ENCODE results near the gene TSPAN10. TPM values are rescaled to one million over a fixed set of nuclear protein-coding genes. Genes with fewer than 3 reads are reported as not detected.
"Not testable (repeated sequence)": the region's sequence is repeated elsewhere in the genome, so short reads cannot be mapped to it uniquely, and the experiment has no call there.

Gene TSPAN10
- total RNA-seq, 1 donor from 2014 or later, result 0.26 TPM

GRCh38 chr17:81660441-81660840 lies 23.4 kb downstream of the TSPAN10 start:
- no peak for DNase-seq (ENCODE audit: low read depth, low spot score)

GRCh38 chr17:81662002-81662401 lies 25.0 kb downstream of the TSPAN10 start:
- no peak for DNase-seq (ENCODE audit: low read depth, low spot score)

GRCh38 chr17:81664051-81664470 lies 27.1 kb downstream of the TSPAN10 start:
- DNase-seq (ENCODE audit: low read depth, low spot score), result no peak

DNA sequence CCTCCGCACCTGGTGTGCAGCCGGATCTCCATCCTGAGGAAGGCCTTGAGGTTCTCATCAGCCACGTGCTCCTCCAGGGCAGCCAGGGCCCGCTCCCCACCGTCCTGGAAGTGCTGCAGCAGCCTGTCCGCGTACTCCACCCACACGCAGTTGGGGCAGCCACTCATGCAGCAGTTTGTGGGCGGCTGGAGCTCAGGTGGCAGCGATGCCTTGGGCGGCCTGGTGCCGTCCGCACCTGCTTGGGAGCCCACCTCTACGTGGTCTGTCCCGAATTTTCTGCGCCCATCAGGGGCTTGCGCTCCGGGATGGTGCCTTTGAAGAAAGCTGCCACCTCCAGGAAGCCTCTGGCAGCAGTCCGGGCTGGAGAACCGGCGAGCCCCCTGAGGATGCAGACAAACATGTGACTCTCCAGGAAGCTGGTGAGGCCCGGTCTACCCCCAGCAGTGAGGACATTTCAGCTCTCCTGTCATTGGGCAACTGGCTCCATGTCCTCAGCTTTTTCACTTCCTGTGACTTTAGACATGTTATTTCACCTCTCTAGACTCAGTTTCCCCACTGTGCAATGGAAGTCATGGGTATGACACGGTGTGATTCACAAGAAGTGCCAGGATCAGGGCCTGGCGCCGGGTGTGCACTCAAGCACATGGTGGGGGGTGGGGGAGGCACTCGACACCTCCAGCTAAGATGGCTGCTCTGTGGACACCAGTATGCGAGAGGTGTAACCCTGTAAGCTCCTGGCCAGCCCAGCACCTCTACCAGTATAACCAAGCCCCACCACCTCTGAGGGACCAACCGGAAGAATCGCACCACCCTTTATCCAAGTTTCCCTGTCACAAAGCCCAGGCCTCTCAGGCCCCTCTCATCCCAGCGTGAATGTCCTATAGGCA lies 28.5 kb downstream of the TSPAN10 start:
- DNase-seq (ENCODE audit: low read depth, low spot score), result no peak

GRCh38 chr17:81666092-81666341 lies 29.0 kb downstream of the TSPAN10 start:
- no peak for DNase-seq (ENCODE audit: low read depth, low spot score)

- DNase-seq (ENCODE audit: low read depth, low spot score), result peak; percentile 91
These were observed 29.6 kb downstream of the TSPAN10 start, which contains the start of the genes CCDC137 and OXLD1 for GRCh38 chr17:81666342-81667191. CCDC137 (plus strand) TSS chr17:81666737; CDS start chr17:81666767, 30 bp downstream. OXLD1 (minus strand) TSS chr17:81666605; CDS start chr17:81666577, 28 bp downstream.

DNA sequence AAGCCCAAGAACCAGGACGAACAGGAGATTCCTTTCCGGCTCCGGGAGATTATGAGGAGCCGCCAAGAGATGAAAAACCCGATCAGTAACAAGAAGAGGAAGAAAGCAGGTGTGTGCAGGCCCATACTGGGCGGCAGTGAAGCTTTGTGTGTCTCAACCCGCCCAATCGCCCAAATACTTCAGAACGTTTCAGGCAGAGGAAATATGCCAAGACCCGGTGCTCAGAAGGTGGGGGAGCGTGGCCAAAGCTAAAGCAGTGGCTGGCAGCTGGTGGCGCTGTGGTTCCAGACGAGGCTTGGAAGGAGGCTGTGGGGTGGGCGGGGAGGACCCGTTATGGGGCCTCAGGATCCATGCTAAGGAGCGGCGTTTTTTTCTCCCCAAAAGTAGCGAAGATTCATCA lies 30.8 kb downstream of the TSPAN10 start:
- DNase-seq (ENCODE audit: low read depth, low spot score), result no peak

DNA sequence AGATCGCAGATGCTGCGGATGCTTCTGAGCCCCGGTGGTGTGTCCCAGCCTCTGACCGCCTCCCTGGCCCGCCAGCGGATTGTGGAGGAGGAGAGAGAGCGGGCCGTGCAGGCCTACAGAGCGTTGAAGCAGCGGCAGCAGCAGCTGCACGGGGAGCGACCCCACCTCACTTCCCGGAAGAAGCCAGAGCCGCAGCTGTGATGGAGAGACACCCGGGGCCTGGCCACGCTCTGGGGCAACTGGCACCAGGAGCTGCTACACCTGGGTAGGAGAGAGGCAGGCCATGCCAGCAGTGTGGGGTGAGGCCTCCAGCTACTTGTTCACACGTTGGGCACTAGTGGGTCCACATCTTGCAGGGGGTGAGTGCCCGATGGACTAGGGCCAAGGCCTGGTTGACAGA lies 35.5 kb downstream of the TSPAN10 start:
- DNase-seq (ENCODE audit: low read depth, low spot score), result no peak

- no peak for DNase-seq (ENCODE audit: low read depth, low spot score)
These were observed 36.0 kb downstream of the TSPAN10 start for GRCh38 chr17:81672954-81673353.

- no peak for DNase-seq (ENCODE audit: low read depth, low spot score)
These were observed 36.7 kb downstream of the TSPAN10 start for GRCh38 chr17:81673561-81674258.

- DNase-seq (ENCODE audit: low read depth, low spot score), result not testable (repeated sequence)
These were observed 38.7 kb downstream of the TSPAN10 start for GRCh38 chr17:81675515-81676221.

GRCh38 chr17:81676906-81677305 lies 39.9 kb downstream of the TSPAN10 start:
- DNase-seq (ENCODE audit: low read depth, low spot score), result no peak

- DNase-seq (ENCODE audit: low read depth, low spot score), result no peak
These were observed 43.2 kb downstream of the TSPAN10 start for GRCh38 chr17:81680150-81680549.

GRCh38 chr17:81681672-81682071 lies 44.7 kb downstream of the TSPAN10 start:
- no peak for DNase-seq (ENCODE audit: low read depth, low spot score)

DNA sequence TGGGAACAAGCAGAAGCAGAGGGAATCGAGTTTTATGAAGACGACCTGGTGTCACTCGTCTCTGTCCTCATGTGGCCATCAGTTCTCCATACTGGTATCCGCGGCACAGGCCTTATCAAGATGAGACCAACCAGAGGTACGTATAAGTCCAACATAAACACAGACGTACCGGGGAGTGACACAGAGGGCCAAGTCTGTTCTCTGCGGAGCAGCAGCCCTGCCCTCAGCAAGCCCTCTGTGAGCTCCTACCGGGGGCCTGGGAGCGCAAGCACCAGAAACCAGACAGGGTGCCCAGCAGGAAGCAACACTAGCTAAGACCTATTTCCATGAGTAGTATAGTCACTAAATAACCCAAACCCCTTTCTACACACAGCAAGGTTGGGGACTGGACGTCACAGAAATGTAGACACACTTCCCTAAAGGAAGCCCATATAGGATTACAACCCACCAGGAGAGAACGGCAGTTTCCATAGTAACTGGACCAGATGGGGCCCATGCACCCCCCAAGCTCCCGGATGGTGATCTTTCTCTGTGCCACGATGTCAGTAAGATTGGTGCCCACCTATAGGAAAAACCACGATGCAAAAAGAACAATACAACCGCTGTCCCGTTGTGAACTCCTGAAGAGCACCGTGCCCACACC lies 45.7 kb downstream of the TSPAN10 start:
- DNase-seq (ENCODE audit: low read depth, low spot score), result no peak

DNA sequence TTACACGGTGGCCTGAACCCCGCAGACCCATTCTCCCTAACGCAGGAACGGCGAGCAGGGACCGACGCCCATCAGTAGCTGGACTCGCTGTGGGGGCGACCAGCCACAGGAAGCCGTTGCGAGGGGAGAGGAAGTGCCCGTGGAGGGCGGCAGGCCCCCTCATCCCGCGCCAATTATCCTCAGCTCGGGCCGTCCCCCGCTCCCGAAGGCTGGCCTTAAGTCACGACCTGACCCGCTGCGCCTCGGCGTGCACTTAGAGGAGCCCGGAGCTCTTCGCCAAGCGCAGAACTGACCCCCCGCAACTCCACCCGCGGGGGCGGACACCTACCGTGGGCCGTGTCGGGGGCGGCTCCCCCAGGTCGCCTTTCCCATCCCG lies 46.2 kb downstream of the TSPAN10 start:
- DNase-seq (ENCODE audit: low read depth, low spot score), result no peak

- peak; percentile 96 for DNase-seq (ENCODE audit: low read depth, low spot score)
These were observed 46.8 kb downstream of the TSPAN10 start, which contains the start of the genes ARL16 and HGS for GRCh38 chr17:81683584-81684441. ARL16 (minus strand) TSS chr17:81683797; CDS start chr17:81683753, 44 bp downstream. HGS (plus strand) TSS chr17:81684011; CDS start chr17:81684067, 56 bp downstream.

GRCh38 chr17:81684442-81684911 lies 47.5 kb downstream of the TSPAN10 start:
- DNase-seq (ENCODE audit: low read depth, low spot score), result no peak

DNA sequence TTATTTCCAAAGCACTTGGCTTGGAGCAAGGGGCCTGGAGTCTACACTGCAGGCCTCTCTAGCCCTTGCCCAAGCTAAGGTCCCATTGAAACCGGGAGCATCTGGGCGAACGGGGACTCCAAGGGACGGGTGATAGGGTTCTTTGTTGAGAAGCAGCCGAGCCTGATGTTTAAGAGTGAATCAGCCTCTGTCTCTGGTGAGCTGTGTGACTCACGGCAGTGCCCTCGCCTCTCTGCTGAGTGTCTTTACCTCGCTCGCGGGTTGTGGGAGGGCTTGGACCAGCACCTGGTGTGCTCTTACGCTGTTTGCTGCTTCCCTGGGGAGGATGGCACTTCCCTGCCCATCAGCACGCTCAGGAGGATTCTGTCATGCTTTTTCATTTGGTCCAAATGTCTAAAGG lies 48.1 kb downstream of the TSPAN10 start:
- DNase-seq (ENCODE audit: low read depth, low spot score), result no peak
